ENCODE results near the gene ADAMTS17. TPM values are rescaled to one million over a fixed set of nuclear protein-coding genes. Genes with fewer than 3 reads are reported as not detected.

Gene ADAMTS17
- total RNA-seq, 1 experiment from 2014 or later = 3.2 TPM

GRCh38 chr15:100310513-100311153 lies 31.1 kb downstream of the ADAMTS17 start:
- no peak overlapping the region for H3K27ac ChIP-seq
- no peaks in the 10 kb centered on the region for H3K79me2 ChIP-seq (ENCODE audit: low read depth)
- TF ChIP-seq EZH2 (IDR thresholded peaks at IDR 0.05; ENCODE audit: low read depth) = no peak
- no peak for TF ChIP-seq CTCF (conservative IDR thresholded peaks at IDR 0.05)
- H3K27me3 ChIP-seq (ENCODE audit: insufficient read depth, low read depth) = no peaks in the 10 kb centered on the region
- ChIA-PET CTCF (no interaction called here), POLR2A (ENCODE audit: unreplicated experiment) (interaction anchor here (0.6 kb wide), 1 partner anchor 835 kb away, joined by 37 read pairs; no protein-coding TSS in a partner anchor)
- H3K9me3 ChIP-seq (ENCODE audit: insufficient read depth, low read depth) = no peaks in the 10 kb centered on the region
- no peaks in the 10 kb centered on the region for H3F3A ChIP-seq (ENCODE audit: insufficient read depth, low read depth)
- no peak overlapping the region for H3K4me3 ChIP-seq
- H2AFZ ChIP-seq = no peak overlapping the region
- BruUV-seq (replicated peaks) = no TSS peak
- intact Hi-C loops (cut with micrococcal nuclease; ENCODE audit: unreplicated experiment) = no loop called here
- no peak overlapping the region for H3K4me2 ChIP-seq
- H4K20me1 ChIP-seq (ENCODE audit: insufficient read depth) = no peaks in the 10 kb centered on the region; the same call in 1 of the 2 replicates
- H3K9me2 ChIP-seq (ENCODE audit: insufficient read depth) = no peaks in the 10 kb centered on the region
- no peaks in the 10 kb centered on the region for H3K4me1 ChIP-seq (replicated peaks; ENCODE audit: insufficient read depth)
- H3K36me3 ChIP-seq (ENCODE audit: low read depth) = no peaks in the 10 kb centered on the region
- no peak for DNase-seq

- DNase-seq = no peak
- H3K79me2 ChIP-seq (ENCODE audit: low read depth) = no peaks in the 10 kb centered on the region
- no peaks in the 10 kb centered on the region for H3K9me3 ChIP-seq (ENCODE audit: insufficient read depth, low read depth)
- H3K4me3 ChIP-seq = no peak overlapping the region
- no peak overlapping the region for H3K4me2 ChIP-seq
- POLR2A ChIA-PET (ENCODE audit: unreplicated experiment) = no interaction called here
- TF ChIP-seq EZH2 (IDR thresholded peaks at IDR 0.05; ENCODE audit: low read depth) (no peak), CTCF (conservative IDR thresholded peaks at IDR 0.05) (no peak)
- no peaks in the 10 kb centered on the region for H3F3A ChIP-seq (ENCODE audit: insufficient read depth, low read depth)
- CTCF ChIA-PET = no interaction called here
- H4K20me1 ChIP-seq (ENCODE audit: insufficient read depth) = no peaks in the 10 kb centered on the region; the same call in 1 of the 2 replicates
- H3K9me2 ChIP-seq (ENCODE audit: insufficient read depth) = no peaks in the 10 kb centered on the region
- no peaks in the 10 kb centered on the region for H3K27me3 ChIP-seq (ENCODE audit: insufficient read depth, low read depth)
- H2AFZ ChIP-seq = no peak overlapping the region
- no TSS peak for BruUV-seq (replicated peaks)
- intact Hi-C loops (cut with micrococcal nuclease; ENCODE audit: unreplicated experiment) = no loop called here
- H3K4me1 ChIP-seq (replicated peaks; ENCODE audit: insufficient read depth) = no peaks in the 10 kb centered on the region
- no peaks in the 10 kb centered on the region for H3K36me3 ChIP-seq (ENCODE audit: low read depth)
- no peak overlapping the region for H3K27ac ChIP-seq
Measured at GRCh38 chr15:100310041-100310405, 31.8 kb downstream of the ADAMTS17 start.

- Histone ChIP-seq H3K27me3 (ENCODE audit: insufficient read depth, low read depth) (no peaks in the 10 kb centered on the region), H2AFZ (no peak overlapping the region), H3K4me3 (no peak overlapping the region), H3K4me1 (replicated peaks; ENCODE audit: insufficient read depth) (no peaks in the 10 kb centered on the region), H3K9me3 (ENCODE audit: insufficient read depth, low read depth) (no peaks in the 10 kb centered on the region), H3K79me2 (ENCODE audit: low read depth) (no peaks in the 10 kb centered on the region), H3K36me3 (ENCODE audit: low read depth) (no peaks in the 10 kb centered on the region), H4K20me1 (ENCODE audit: insufficient read depth) (no peaks in the 10 kb centered on the region; the same call in 1 of the 2 replicates), H3F3A (ENCODE audit: insufficient read depth, low read depth) (no peaks in the 10 kb centered on the region), H3K4me2 (no peak overlapping the region), H3K27ac (no peak overlapping the region), H3K9me2 (ENCODE audit: insufficient read depth) (no peaks in the 10 kb centered on the region)
- intact Hi-C loops (cut with micrococcal nuclease; ENCODE audit: unreplicated experiment) = no loop called here
- BruUV-seq (replicated peaks) = no TSS peak
- POLR2A ChIA-PET (ENCODE audit: unreplicated experiment) = no interaction called here
- CTCF ChIA-PET = no interaction called here
- no peak for TF ChIP-seq EZH2 (IDR thresholded peaks at IDR 0.05; ENCODE audit: low read depth)
- no peak for TF ChIP-seq CTCF (conservative IDR thresholded peaks at IDR 0.05)
- DNase-seq = no peak
Measured at GRCh38 chr15:100309109-100310040, 32.4 kb downstream of the ADAMTS17 start.
